ENCODE measurements around the gene ANP32B.

- TF ChIP-seq, protein P1, sequence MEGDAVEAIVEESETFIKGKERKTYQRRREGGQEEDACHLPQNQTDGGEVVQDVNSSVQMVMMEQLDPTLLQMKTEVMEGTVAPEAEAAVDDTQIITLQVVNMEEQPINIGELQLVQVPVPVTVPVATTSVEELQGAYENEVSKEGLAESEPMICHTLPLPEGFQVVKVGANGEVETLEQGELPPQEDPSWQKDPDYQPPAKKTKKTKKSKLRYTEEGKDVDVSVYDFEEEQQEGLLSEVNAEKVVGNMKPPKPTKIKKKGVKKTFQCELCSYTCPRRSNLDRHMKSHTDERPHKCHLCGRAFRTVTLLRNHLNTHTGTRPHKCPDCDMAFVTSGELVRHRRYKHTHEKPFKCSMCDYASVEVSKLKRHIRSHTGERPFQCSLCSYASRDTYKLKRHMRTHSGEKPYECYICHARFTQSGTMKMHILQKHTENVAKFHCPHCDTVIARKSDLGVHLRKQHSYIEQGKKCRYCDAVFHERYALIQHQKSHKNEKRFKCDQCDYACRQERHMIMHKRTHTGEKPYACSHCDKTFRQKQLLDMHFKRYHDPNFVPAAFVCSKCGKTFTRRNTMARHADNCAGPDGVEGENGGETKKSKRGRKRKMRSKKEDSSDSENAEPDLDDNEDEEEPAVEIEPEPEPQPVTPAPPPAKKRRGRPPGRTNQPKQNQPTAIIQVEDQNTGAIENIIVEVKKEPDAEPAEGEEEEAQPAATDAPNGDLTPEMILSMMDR (IDR thresholded peaks at IDR 0.05): no peak
- no peak for TF ChIP-seq EZH2 (IDR thresholded peaks at IDR 0.05)
Observed at GRCh38 chr9:97963232-97963631, 19.9 kb upstream of the ANP32B start.
